Measurements from ENCODE around the gene TXNDC17. TPM values are rescaled to one million over a fixed set of nuclear protein-coding genes. Genes with fewer than 3 reads are reported as not detected.

TXNDC17 gene
- total RNA-seq, 4 donors from 2014 or later: 85.5 to 183 (median 106) TPM

- no peak for TF ChIP-seq POLR2A (IDR thresholded peaks at IDR 0.05)
- TF ChIP-seq CTCF (IDR thresholded peaks at IDR 0.05 in 4 of 5, conservative IDR thresholded peaks at IDR 0.05 in 1 of 5): no peak
- H3K27ac ChIP-seq: no peak overlapping the region
- H3K27me3 ChIP-seq: peaks cover 0 to 2% (median 0%) of the 10 kb centered on the region in 3 donors
- ATAC-seq: no peak
- no peaks in the 10 kb centered on the region for H3K9me3 ChIP-seq
- in situ Hi-C loops (cut with MboI; ENCODE audit: low sequenced_read_pairs in 4 of 4): loop anchor here in 2 of 4 donors (25.0 kb wide), 2 partner anchors 103 to 153 kb away; partner anchors contain the start of genes FBXO39 (in 1 of the 2) and TEKT1 (in 1 of the 2)
- H3K4me1 ChIP-seq: no peaks in the 10 kb centered on the region
- intact Hi-C loops (cut with DNase I; ENCODE audit: low total_unique reads): no loop called here
- H3K4me3 ChIP-seq: no peak overlapping the region
- DNase-seq: no peak
- no peaks in the 10 kb centered on the region for H3K36me3 ChIP-seq
Measured at GRCh38 chr17:6683730-6684459, 43.0 kb downstream of the TXNDC17 start.

DNA sequence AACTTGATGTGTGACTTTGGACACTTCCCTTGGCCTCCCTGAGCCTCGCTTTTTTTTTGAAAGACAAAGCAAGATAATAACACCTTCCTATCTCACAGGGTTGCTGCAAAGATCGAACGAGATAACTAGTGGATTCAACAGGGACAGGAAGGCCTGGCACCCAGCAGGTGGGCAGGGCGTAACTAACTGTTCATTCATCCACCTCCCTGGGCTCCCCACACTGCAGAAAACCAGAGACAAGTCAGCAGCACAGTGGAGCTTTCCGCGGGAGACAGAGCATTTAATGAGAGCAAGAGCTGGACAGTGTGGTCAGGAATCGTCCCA is 43.6 kb downstream of the TXNDC17 start:
- H3K27me3 ChIP-seq: peaks cover 0 to 2% (median 0%) of the 10 kb centered on the region in 3 donors
- no peaks in the 10 kb centered on the region for H3K4me1 ChIP-seq
- H3K27ac ChIP-seq: no peak overlapping the region
- in situ Hi-C loops (cut with MboI; ENCODE audit: low sequenced_read_pairs in 4 of 4): loop anchor here in 2 of 4 donors (25.0 kb wide), 2 partner anchors 103 to 153 kb away; partner anchors contain the start of genes FBXO39 (in 1 of the 2) and TEKT1 (in 1 of the 2)
- ATAC-seq: no peak
- H3K4me3 ChIP-seq: no peak overlapping the region
- H3K36me3 ChIP-seq: no peaks in the 10 kb centered on the region
- TF ChIP-seq CTCF (IDR thresholded peaks at IDR 0.05 in 4 of 5, conservative IDR thresholded peaks at IDR 0.05 in 1 of 5) (no peak), POLR2A (IDR thresholded peaks at IDR 0.05) (no peak)
- DNase-seq: no peak
- intact Hi-C loops (cut with DNase I; ENCODE audit: low total_unique reads): no loop called here
- no peaks in the 10 kb centered on the region for H3K9me3 ChIP-seq

GRCh38 chr17:6684881-6685767 is 44.3 kb downstream of the TXNDC17 start:
- H3K4me1 ChIP-seq: no peaks in the 10 kb centered on the region
- TF ChIP-seq CTCF (IDR thresholded peaks at IDR 0.05 in 4 of 5, conservative IDR thresholded peaks at IDR 0.05 in 1 of 5) (no peak), POLR2A (IDR thresholded peaks at IDR 0.05) (no peak)
- no peak overlapping the region for H3K27ac ChIP-seq
- in situ Hi-C loops (cut with MboI; ENCODE audit: low sequenced_read_pairs in 4 of 4): loop anchor here in 2 of 4 donors (25.0 kb wide), 2 partner anchors 102 to 152 kb away; partner anchors contain the start of genes FBXO39 (in 1 of the 2) and TEKT1 (in 1 of the 2)
- intact Hi-C loops (cut with DNase I; ENCODE audit: low total_unique reads): no loop called here
- H3K4me3 ChIP-seq: no peak overlapping the region
- H3K27me3 ChIP-seq: peaks cover 0 to 2% (median 0%) of the 10 kb centered on the region in 3 donors
- no peaks in the 10 kb centered on the region for H3K9me3 ChIP-seq
- no peak for ATAC-seq
- no peak for DNase-seq
- no peaks in the 10 kb centered on the region for H3K36me3 ChIP-seq

- no peak for ATAC-seq
- H3K4me3 ChIP-seq: no peak overlapping the region
- intact Hi-C loops (cut with DNase I; ENCODE audit: low total_unique reads) (no loop called here), in situ Hi-C loops (cut with MboI; ENCODE audit: low sequenced_read_pairs in 4 of 4) (loop anchor here in 2 of 4 donors (25.0 kb wide), 2 partner anchors 101 to 151 kb away; partner anchors contain the start of genes FBXO39 (in 1 of the 2) and TEKT1 (in 1 of the 2))
- H3K36me3 ChIP-seq: no peaks in the 10 kb centered on the region
- TF ChIP-seq CTCF (IDR thresholded peaks at IDR 0.05 in 4 of 5, conservative IDR thresholded peaks at IDR 0.05 in 1 of 5): no peak
- TF ChIP-seq POLR2A (IDR thresholded peaks at IDR 0.05): no peak
- H3K4me1 ChIP-seq: no peaks in the 10 kb centered on the region
- H3K9me3 ChIP-seq: no peaks in the 10 kb centered on the region
- peaks cover 0 to 2% (median 0%) of the 10 kb centered on the region in 3 donors for H3K27me3 ChIP-seq
- no peak for DNase-seq
- H3K27ac ChIP-seq: no peak overlapping the region
Measured at GRCh38 chr17:6686026-6686425, 45.2 kb downstream of the TXNDC17 start.
